H9 (cell line): Measurements from ENCODE around the gene MBD3L3. TPM values are rescaled to one million over a fixed set of nuclear protein-coding genes. Genes with fewer than 3 reads are reported as not detected.
"Not testable (repeated sequence)": the region's sequence is repeated elsewhere in the genome, so short reads cannot be mapped to it uniquely, and the experiment has no call there.

Experiments used
- DNase-seq: peaks from one replicate; pipeline ENCODE4 v3.0.0-alpha.2; 2017
- H2AFZ ChIP-seq: one replicate; pipeline ENCODE4 v1.6.1; 2013; ENCODE audit warnings: mild to moderate bottlenecking, low read length, control low read depth, moderate library complexity
- H2AK5ac ChIP-seq: 2 replicates; pipeline ENCODE4 v1.6.1; 2013; ENCODE audit warnings: low read length, control low read depth, mixed read lengths; ENCODE audit not compliant: insufficient read length
- H2BK120ac ChIP-seq: one replicate; pipeline ENCODE4 v1.6.1; 2013; ENCODE audit warnings: low read depth, mild to moderate bottlenecking, low read length, control low read depth, inconsistent platforms; ENCODE audit not compliant: poor library complexity, severe bottlenecking
- H2BK12ac ChIP-seq: 2 replicates; pipeline ENCODE4 v1.6.1; 2013; ENCODE audit warnings: low read length, control low read depth, mixed read lengths, low read depth; ENCODE audit not compliant: insufficient read length
- H2BK15ac ChIP-seq: 2 replicates; pipeline ENCODE4 v1.6.1; 2013; ENCODE audit warnings: low read depth, low read length, control low read depth
- H2BK20ac ChIP-seq: one replicate; pipeline ENCODE4 v1.6.1; 2013; ENCODE audit warnings: low read depth, mild to moderate bottlenecking, low read length, control low read depth, inconsistent platforms; ENCODE audit not compliant: poor library complexity, severe bottlenecking
- H2BK5ac ChIP-seq: 2 replicates; pipeline ENCODE4 v1.6.1; 2013; ENCODE audit warnings: low read length, control low read depth, mixed read lengths; ENCODE audit not compliant: insufficient read length
- H3K14ac ChIP-seq: 2 replicates; pipeline ENCODE4 v1.6.1; 2013; ENCODE audit warnings: low read length, control low read depth; ENCODE audit not compliant: insufficient read depth
- H3K18ac ChIP-seq: 2 replicates; pipeline ENCODE4 v1.6.1; 2013; ENCODE audit warnings: low read depth, mild to moderate bottlenecking, mixed read lengths, low read length, control low read depth; ENCODE audit not compliant: insufficient read length
- H3K23ac ChIP-seq: 2 replicates; pipeline ENCODE4 v1.6.1; 2013; ENCODE audit warnings: low read length, control low read depth, mixed read lengths, low read depth; ENCODE audit not compliant: insufficient read length
- H3K23me2 ChIP-seq: 2 replicates; pipeline ENCODE4 v1.6.1; 2013; ENCODE audit warnings: low read depth, mild to moderate bottlenecking, mixed read lengths, low read length, control low read depth; ENCODE audit not compliant: insufficient read length, poor library complexity, severe bottlenecking
- H3K27ac ChIP-seq: 2 replicates; pipeline ENCODE4 v1.5.1; 2013; ENCODE audit warnings: low read length, control low read depth, mixed read lengths, low read depth; ENCODE audit not compliant: insufficient read length
- H3K27me3 ChIP-seq: 2 replicates; pipeline ENCODE4 v1.6.1; 2013; ENCODE audit warnings: low read length, control low read depth, inconsistent platforms; ENCODE audit not compliant: insufficient read depth
- H3K4ac ChIP-seq: 2 replicates; pipeline ENCODE4 v1.6.1; 2013; ENCODE audit warnings: low read depth, mild to moderate bottlenecking, control low read depth, inconsistent platforms, low read length, moderate library complexity
- H3K4me1 ChIP-seq: 2 replicates; pipeline ENCODE4 v1.6.1; 2013; ENCODE audit warnings: low read length, control low read depth, inconsistent platforms; ENCODE audit not compliant: insufficient read depth
- H3K4me2 ChIP-seq: 2 replicates; pipeline ENCODE4 v1.6.1; 2013; ENCODE audit warnings: low read length, control low read depth, mixed read lengths; ENCODE audit not compliant: insufficient read length, insufficient read depth
- H3K56ac ChIP-seq: 2 replicates; pipeline ENCODE4 v1.6.1; 2013; ENCODE audit warnings: low read depth, mild to moderate bottlenecking, mixed read lengths, low read length, control low read depth; ENCODE audit not compliant: insufficient read length
- H3K79me1 ChIP-seq: 2 replicates; pipeline ENCODE4 v1.6.1; 2013; ENCODE audit warnings: low read depth, mild to moderate bottlenecking, moderate library complexity, low read length, control low read depth, inconsistent platforms; ENCODE audit not compliant: insufficient read depth, poor library complexity, severe bottlenecking
- H3K79me2 ChIP-seq: 2 replicates; pipeline ENCODE4 v1.6.1; 2013; ENCODE audit warnings: low read length, control low read depth, inconsistent platforms; ENCODE audit not compliant: insufficient read depth
- H3K9ac ChIP-seq: 2 replicates; pipeline ENCODE4 v1.6.1; 2013; ENCODE audit warnings: low read length, control low read depth, mixed read lengths; ENCODE audit not compliant: insufficient read length; ENCODE audit errors: extremely low read depth
- H3K9me3 ChIP-seq: one replicate; pipeline ENCODE4 v1.6.1; 2013; ENCODE audit warnings: low read depth, low read length, inconsistent platforms; ENCODE audit not compliant: control insufficient read depth
- H3T11ph ChIP-seq: one replicate; pipeline ENCODE4 v1.6.1; 2013; ENCODE audit warnings: mild to moderate bottlenecking, low read length, control low read depth, inconsistent platforms
- H4K20me1 ChIP-seq: one replicate; pipeline ENCODE4 v1.6.1; 2013; ENCODE audit not compliant: control insufficient read depth, insufficient read length, insufficient read depth
- H4K5ac ChIP-seq: 2 replicates; pipeline ENCODE4 v1.6.1; 2013; ENCODE audit warnings: low read depth, mild to moderate bottlenecking, mixed read lengths, low read length, control low read depth; ENCODE audit not compliant: insufficient read length
- H4K8ac ChIP-seq: replicated peaks from 2 replicates; pipeline ENCODE4 v1.6.1; 2013; ENCODE audit warnings: low read length, control low read depth, mixed read lengths, low read depth; ENCODE audit not compliant: insufficient read length
- H4K91ac ChIP-seq: 2 replicates; pipeline ENCODE4 v1.6.1; 2013; ENCODE audit warnings: low read depth, mild to moderate bottlenecking, moderate library complexity, mixed read lengths, low read length, control low read depth; ENCODE audit not compliant: insufficient read length
- H3K27ac Mint-ChIP-seq, 3 experiments: 2 replicates in 2 of 3; 3 replicates in 1 of 3; pipeline ENCODE4 v1.8.0; 2020 to 2021; ENCODE audit warnings: mixed read lengths in 3 of 3, mild to moderate bottlenecking in 1 of 3, moderate library complexity in 1 of 3
- H3K27me3 Mint-ChIP-seq: 2 replicates; pipeline ENCODE4 v1.8.0; 2021; ENCODE audit warnings: low read depth, mild to moderate bottlenecking, moderate library complexity, mixed read lengths
- H3K36me3 Mint-ChIP-seq, 3 experiments: 2 replicates in 2 of 3; 3 replicates in 1 of 3; pipeline ENCODE4 v1.8.0; 2020 to 2021; ENCODE audit warnings: low read depth in 3 of 3, mixed read lengths in 3 of 3; ENCODE audit not compliant: insufficient read depth in 1 of 3
- H3K4me1 Mint-ChIP-seq, 2 experiments: 2 replicates each; pipeline ENCODE4 v1.8.0; 2020; ENCODE audit warnings: mixed read lengths in 2 of 2
- H3K4me3 Mint-ChIP-seq, 2 experiments: 2 replicates in 1 of 2; 3 replicates in 1 of 2; pipeline ENCODE4 v1.8.0; 2020 to 2021; ENCODE audit warnings: mild to moderate bottlenecking in 2 of 2, mixed read lengths in 2 of 2, moderate library complexity in 1 of 2
- H3K9me3 Mint-ChIP-seq, 2 experiments: 2 replicates in 1 of 2; 3 replicates in 1 of 2; pipeline ENCODE4 v1.8.0; 2020; ENCODE audit warnings: mild to moderate bottlenecking in 2 of 2, mixed read lengths in 2 of 2, moderate library complexity in 1 of 2
- CTCF ChIP-seq: fragments of 200-600 bp; sonication (generic); conservative IDR thresholded peaks from 3 replicates; pipeline ENCODE4 v1.8.0; 2021; ENCODE audit warnings: antibody characterized with exemption, mild to moderate bottlenecking
- WGBS: extraction: QIAGEN DNeasy Blood & Tissue Kit; methylation state at CpG from one replicate; pipeline ENCODE4 v1.1.7; 2013; ENCODE audit warnings: missing lambda C conversion rate, low lambda C conversion rate, mixed read lengths; ENCODE audit not compliant: insufficient read length; ENCODE audit errors: extremely low coverage; 5-methylcytosine and 5-hydroxymethylcytosine counted together
- total RNA-seq: library from RNA; stranded (reverse); gene quantifications from 2 replicates; pipeline ENCODE4 v1.2.1, GENCODE V29; 2021

Gene MBD3L3
- total RNA-seq, 1 experiment from 2014 or later, result not detected

DNA sequence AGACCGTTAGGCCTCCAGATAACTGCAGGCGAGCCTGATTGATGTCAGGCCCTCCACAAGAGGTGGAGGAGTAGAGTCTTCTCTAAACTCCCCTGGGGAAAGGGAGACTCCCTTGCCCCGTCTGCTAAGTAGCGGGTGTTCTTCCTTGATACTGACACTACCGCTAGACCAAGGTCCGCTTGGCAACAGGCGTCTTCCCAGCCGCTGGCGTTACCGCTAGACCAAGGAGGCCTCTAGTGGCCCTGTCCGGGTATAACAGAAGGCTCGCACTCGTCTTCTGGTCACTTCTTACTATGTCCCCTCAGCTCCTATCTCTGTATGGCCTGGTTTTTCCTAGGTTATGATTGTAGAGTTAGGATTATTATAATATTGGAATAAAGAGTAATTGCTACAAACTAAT, 8.6 kb upstream of the MBD3L3 start:
- H2BK20ac ChIP-seq, H2AFZ ChIP-seq, H3K4me1 ChIP-seq, H3K4me2 ChIP-seq, H4K8ac ChIP-seq, H3K23ac ChIP-seq, H3K56ac ChIP-seq, H3K4ac ChIP-seq, H4K5ac ChIP-seq, H3K27me3 Mint-ChIP-seq, H2BK120ac ChIP-seq, H2AK5ac ChIP-seq, H2BK12ac ChIP-seq, H4K91ac ChIP-seq, H3K9me3 ChIP-seq, H3K4me3 Mint-ChIP-seq, H3K4me1 Mint-ChIP-seq, H3K9ac ChIP-seq, H3K14ac ChIP-seq, H3K79me2 ChIP-seq, H2BK15ac ChIP-seq, H3K27me3 ChIP-seq, H3K18ac ChIP-seq, H3K79me1 ChIP-seq, H3K27ac ChIP-seq, H4K20me1 ChIP-seq, H3T11ph ChIP-seq, H2BK5ac ChIP-seq, H3K27ac Mint-ChIP-seq, H3K23me2 ChIP-seq: not testable (repeated sequence)
- WGBS, result no CpG with 5 or more reads among the region's 13 CpGs
- TF ChIP-seq CTCF, result peak; percentile 56
- Mint-ChIP-seq H3K36me3 (peaks cover 9 to 19% (median 12%) of the 10 kb centered on the region in 3 experiments), H3K9me3 (peaks cover 32 to 50% of the 10 kb centered on the region in 2 experiments)
- peak; percentile 69 for DNase-seq
